Prostate gland (tissue), 2 donors: ENCODE data around the gene KDM4C.

ENCODE experiments used
- POLR2AphosphoS5 ChIP-seq: sonication (generic); formaldehyde crosslinking; IDR thresholded peaks from one replicate; pipeline ENCODE4 v1.6.1; 2017; ENCODE audit warnings: antibody characterized with exemption
- TF ChIP-seq, protein P1 (sequence below), 4 experiments: fragments of 200-600 bp in 2 of 4; fragments of 450-650 bp in 2 of 4; sonication (generic) in 2 of 4; IDR thresholded peaks; 1 replicate in 3 of 4; 2 replicates in 1 of 4; pipeline ENCODE4 v1.5.1; 2016 to 2019; ENCODE audit warnings: antibody characterized with exemption in 4 of 4, mild to moderate bottlenecking in 2 of 4, moderate library complexity in 2 of 4

DNA sequence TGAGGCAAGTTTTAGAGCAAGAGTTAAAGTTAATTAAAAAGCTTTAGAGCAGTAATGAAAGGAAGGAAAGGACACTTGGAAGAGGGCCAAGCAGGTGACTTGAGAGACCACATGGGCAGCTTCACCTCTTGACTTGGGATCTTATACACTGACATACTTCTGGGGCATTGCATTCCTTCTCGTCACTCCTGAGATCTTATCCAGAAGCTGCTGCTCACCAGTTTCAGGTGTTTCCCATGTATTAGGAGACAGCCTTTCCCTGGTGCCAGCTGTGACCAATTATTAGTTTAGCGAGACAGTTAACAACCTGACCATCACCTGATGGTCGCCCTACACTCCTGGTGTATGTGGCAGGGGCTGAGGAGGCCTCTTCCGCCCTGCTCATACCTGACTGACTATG, 382.1 kb downstream of the KDM4C start:
- no peak for TF ChIP-seq POLR2AphosphoS5
- TF ChIP-seq, protein P1, sequence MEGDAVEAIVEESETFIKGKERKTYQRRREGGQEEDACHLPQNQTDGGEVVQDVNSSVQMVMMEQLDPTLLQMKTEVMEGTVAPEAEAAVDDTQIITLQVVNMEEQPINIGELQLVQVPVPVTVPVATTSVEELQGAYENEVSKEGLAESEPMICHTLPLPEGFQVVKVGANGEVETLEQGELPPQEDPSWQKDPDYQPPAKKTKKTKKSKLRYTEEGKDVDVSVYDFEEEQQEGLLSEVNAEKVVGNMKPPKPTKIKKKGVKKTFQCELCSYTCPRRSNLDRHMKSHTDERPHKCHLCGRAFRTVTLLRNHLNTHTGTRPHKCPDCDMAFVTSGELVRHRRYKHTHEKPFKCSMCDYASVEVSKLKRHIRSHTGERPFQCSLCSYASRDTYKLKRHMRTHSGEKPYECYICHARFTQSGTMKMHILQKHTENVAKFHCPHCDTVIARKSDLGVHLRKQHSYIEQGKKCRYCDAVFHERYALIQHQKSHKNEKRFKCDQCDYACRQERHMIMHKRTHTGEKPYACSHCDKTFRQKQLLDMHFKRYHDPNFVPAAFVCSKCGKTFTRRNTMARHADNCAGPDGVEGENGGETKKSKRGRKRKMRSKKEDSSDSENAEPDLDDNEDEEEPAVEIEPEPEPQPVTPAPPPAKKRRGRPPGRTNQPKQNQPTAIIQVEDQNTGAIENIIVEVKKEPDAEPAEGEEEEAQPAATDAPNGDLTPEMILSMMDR (IDR thresholded peaks at IDR 0.05): no peak
